SU-DHL-6 (cell line): ENCODE measurements around the gene RHOBTB3.
A peak's percentile ranks its signal among the peaks of the same experiment; 100 is the strongest.

Source experiments
- H2AFZ ChIP-seq: fragments of 200-600 bp; sonication (generic); 2 replicates; pipeline ENCODE4 v1.6.1; 2014; ENCODE audit warnings: low read depth, mild to moderate bottlenecking, moderate library complexity, mixed read lengths, antibody characterized with exemption, low read length; ENCODE audit not compliant: severe bottlenecking
- H3F3A ChIP-seq: fragments of 200-600 bp; shearing (Covaris generic); 2 replicates; pipeline ENCODE4 v1.6.0; 2016; ENCODE audit warnings: antibody characterized with exemption, mild to moderate bottlenecking; ENCODE audit not compliant: insufficient read depth
- H3K27ac ChIP-seq: fragments of 200-600 bp; sonication (generic); 2 replicates; pipeline ENCODE4 v1.5.1; 2016; ENCODE audit warnings: low read depth, mild to moderate bottlenecking, low read length, moderate library complexity, mixed read lengths
- H3K27me3 ChIP-seq: fragments of 200-600 bp; sonication (generic), shearing (Covaris generic); 2 replicates; pipeline ENCODE4 v1.6.0; 2014; ENCODE audit warnings: mild to moderate bottlenecking, low read length
- H3K36me3 ChIP-seq: fragments of 200-600 bp; sonication (generic); 2 replicates; pipeline ENCODE4 v1.6.1; 2014; ENCODE audit warnings: mild to moderate bottlenecking, low read length, mixed read lengths
- H3K4me2 ChIP-seq: fragments of 300-600, 200-600 bp; shearing (Covaris generic), sonication (generic); 2 replicates; pipeline ENCODE4 v1.6.0; 2014; ENCODE audit warnings: low read length, low read depth, mild to moderate bottlenecking; ENCODE audit not compliant: poor library complexity, severe bottlenecking
- H3K4me3 ChIP-seq: fragments of 200-600 bp; sonication (generic); 2 replicates; pipeline ENCODE4 v1.5.1; 2014; ENCODE audit warnings: antibody characterized with exemption, low read length, mild to moderate bottlenecking, mixed read lengths; ENCODE audit not compliant: insufficient read depth, poor library complexity, severe bottlenecking
- H3K79me2 ChIP-seq: fragments of 200-600 bp; sonication (generic); 2 replicates; pipeline ENCODE4 v1.6.1; 2014; ENCODE audit warnings: mild to moderate bottlenecking, low read length, moderate library complexity; ENCODE audit not compliant: insufficient read depth
- H3K9ac ChIP-seq: fragments of 200-600 bp; sonication (generic); 2 replicates; pipeline ENCODE4 v1.7.0; 2014; ENCODE audit warnings: mild to moderate bottlenecking, low read length
- H3K9me2 ChIP-seq: fragments of 200-600 bp; sonication (generic); replicated peaks from 2 replicates; pipeline ENCODE4 v1.6.1; 2014; ENCODE audit warnings: low read length; ENCODE audit not compliant: insufficient read depth
- H3K9me3 ChIP-seq: fragments of 200-600 bp; sonication (generic); 2 replicates; pipeline ENCODE4 v1.6.1; 2014; ENCODE audit warnings: low read length, mixed read lengths; ENCODE audit not compliant: insufficient read depth
- H4K20me1 ChIP-seq: fragments of 200-600 bp; sonication (generic); 2 replicates; pipeline ENCODE4 v1.6.1; 2014; ENCODE audit warnings: low read depth, mild to moderate bottlenecking, antibody characterized with exemption, low read length, moderate library complexity, mixed read lengths
- CTCF ChIP-seq: fragments of 200-600 bp; sonication (generic); IDR thresholded peaks from one replicate; pipeline ENCODE4 v1.5.1; 2017; ENCODE audit warnings: antibody characterized with exemption, mild to moderate bottlenecking, low read length, moderate library complexity; ENCODE audit not compliant: insufficient read depth, poor library complexity, severe bottlenecking
- EZH2phosphoT487 ChIP-seq: fragments of 200-600 bp; sonication (generic), shearing (Covaris generic); conservative IDR thresholded peaks from 2 replicates; pipeline ENCODE4 v1.6.1; 2018; ENCODE audit warnings: mild to moderate bottlenecking, antibody characterized with exemption, low read length, moderate library complexity, mixed read lengths

RHOBTB3 gene

GRCh38 chr5:95823218-95823737, 92.1 kb downstream of the RHOBTB3 start:
- no peaks in the 10 kb centered on the region for H3K9me3 ChIP-seq
- no peak overlapping the region for H3K4me3 ChIP-seq
- no peaks in the 10 kb centered on the region for H3K9me2 ChIP-seq
- no peaks in the 10 kb centered on the region for H3K36me3 ChIP-seq
- H3K27ac ChIP-seq: no peak overlapping the region
- H4K20me1 ChIP-seq: no peaks in the 10 kb centered on the region
- peak overlapping the region; percentile 55 for H3K9ac ChIP-seq
- H3K27me3 ChIP-seq: no peaks in the 10 kb centered on the region
- 0 out of 2 replicates have a peak, but pooled peaks cover 3% of the 10 kb centered on the region for H3F3A ChIP-seq
- peak overlapping the region; percentile 83 for H2AFZ ChIP-seq
- no peaks in the 10 kb centered on the region for H3K79me2 ChIP-seq
- TF ChIP-seq CTCF: no peak
- no peak for TF ChIP-seq EZH2phosphoT487
- peak overlapping the region; percentile 76 for H3K4me2 ChIP-seq

- Histone ChIP-seq H3K4me3 (no peak overlapping the region), H3F3A (0 out of 2 replicates have a peak, but pooled peaks cover 3% of the 10 kb centered on the region), H3K27ac (no peak overlapping the region)
These were observed 92.8 kb downstream of the RHOBTB3 start for GRCh38 chr5:95823738-95824609.

GRCh38 chr5:95824747-95825146, 93.6 kb downstream of the RHOBTB3 start:
- Histone ChIP-seq H3K4me2 (no peak overlapping the region), H3F3A (0 out of 2 replicates have a peak, but pooled peaks cover 3% of the 10 kb centered on the region), H3K4me3 (no peak overlapping the region), H3K79me2 (no peaks in the 10 kb centered on the region), H3K9ac (no peak overlapping the region), H3K9me2 (no peaks in the 10 kb centered on the region), H4K20me1 (no peaks in the 10 kb centered on the region), H2AFZ (no peak overlapping the region), H3K27me3 (no peaks in the 10 kb centered on the region), H3K27ac (no peak overlapping the region), H3K9me3 (no peaks in the 10 kb centered on the region), H3K36me3 (no peaks in the 10 kb centered on the region)
- TF ChIP-seq CTCF (no peak), EZH2phosphoT487 (no peak)

More at GRCh38 chr5:95823738-95824609, 92.8 kb downstream of the RHOBTB3 start:
- H3K9ac ChIP-seq: peak overlapping the region; percentile 55
- H2AFZ ChIP-seq: peak overlapping the region; percentile 83
- no peaks in the 10 kb centered on the region for H3K79me2 ChIP-seq
- peak overlapping the region; percentile 76 for H3K4me2 ChIP-seq
- H3K9me3 ChIP-seq: no peaks in the 10 kb centered on the region
- H4K20me1 ChIP-seq: no peaks in the 10 kb centered on the region
- no peaks in the 10 kb centered on the region for H3K36me3 ChIP-seq
- no peaks in the 10 kb centered on the region for H3K9me2 ChIP-seq
- TF ChIP-seq CTCF (no peak), EZH2phosphoT487 (no peak)
- no peaks in the 10 kb centered on the region for H3K27me3 ChIP-seq
